NCI-H748 (cell line): ENCODE measurements around the gene RAB3A.
A peak's percentile ranks its signal among the peaks of the same experiment; 100 is the strongest.
"Not testable (repeated sequence)": the region's sequence is repeated elsewhere in the genome, so short reads cannot be mapped to it uniquely, and the experiment has no call there.

Experiments
- DNase-seq: peaks from one replicate; lab custom pipeline; 2025; ENCODE audit not compliant: unreplicated experiment; lab: John Stamatoyannopoulos, UW

RAB3A gene

GRCh38 chr19:18171605-18172327 lies 32.1 kb downstream of the RAB3A start:
- no peak for DNase-seq

- DNase-seq = no peak
Observed at GRCh38 chr19:18170714-18171255, 33.1 kb downstream of the RAB3A start.

GRCh38 chr19:18168673-18169381 lies 35.0 kb downstream of the RAB3A start:
- DNase-seq = no peak

GRCh38 chr19:18167975-18168645 lies 35.7 kb downstream of the RAB3A start:
- peak; percentile 12 for DNase-seq

- no peak for DNase-seq
Observed at GRCh38 chr19:18167011-18167410, 36.8 kb downstream of the RAB3A start.

GRCh38 chr19:18165794-18166544 lies 37.9 kb downstream of the RAB3A start:
- DNase-seq = no peak

- DNase-seq = no peak
Observed at GRCh38 chr19:18164072-18164471, 39.8 kb downstream of the RAB3A start.

GRCh38 chr19:18161636-18162002 lies 42.2 kb downstream of the RAB3A start:
- DNase-seq = no peak

GRCh38 chr19:18160971-18161635 lies 42.7 kb downstream of the RAB3A start:
- DNase-seq = peak; percentile 37

GRCh38 chr19:18160493-18160970 lies 43.3 kb downstream of the RAB3A start:
- DNase-seq = no peak

GRCh38 chr19:18159810-18160209 lies 44.0 kb downstream of the RAB3A start:
- no peak for DNase-seq

GRCh38 chr19:18159059-18159616 lies 44.7 kb downstream of the RAB3A start:
- not testable (repeated sequence) for DNase-seq

- no peak for DNase-seq
Observed at GRCh38 chr19:18158467-18158866, 45.4 kb downstream of the RAB3A start.

- DNase-seq = no peak
Observed at GRCh38 chr19:18157465-18158063, 46.3 kb downstream of the RAB3A start.

GRCh38 chr19:18156841-18157464 lies 46.9 kb downstream of the RAB3A start:
- peak; percentile 35 for DNase-seq

- DNase-seq = no peak
Observed at GRCh38 chr19:18156268-18156667, 47.6 kb downstream of the RAB3A start.

GRCh38 chr19:18155095-18156087 lies 48.5 kb downstream of the RAB3A start:
- DNase-seq = no peak

- peak; percentile 11 for DNase-seq
Observed at GRCh38 chr19:18153556-18154134, 50.2 kb downstream of the RAB3A start.
